GM19099 (cell line): ENCODE results near the gene TUT1.
A peak's percentile ranks its signal among the peaks of the same experiment; 100 is the strongest.

Experiments
- POLR2A ChIP-seq: IDR thresholded peaks from 3 replicates; pipeline ENCODE4 v1.6.1; 2011; ENCODE audit warnings: low read depth; ENCODE audit not compliant: insufficient read length; ENCODE audit errors: extremely low read depth

TUT1 gene

DNA sequence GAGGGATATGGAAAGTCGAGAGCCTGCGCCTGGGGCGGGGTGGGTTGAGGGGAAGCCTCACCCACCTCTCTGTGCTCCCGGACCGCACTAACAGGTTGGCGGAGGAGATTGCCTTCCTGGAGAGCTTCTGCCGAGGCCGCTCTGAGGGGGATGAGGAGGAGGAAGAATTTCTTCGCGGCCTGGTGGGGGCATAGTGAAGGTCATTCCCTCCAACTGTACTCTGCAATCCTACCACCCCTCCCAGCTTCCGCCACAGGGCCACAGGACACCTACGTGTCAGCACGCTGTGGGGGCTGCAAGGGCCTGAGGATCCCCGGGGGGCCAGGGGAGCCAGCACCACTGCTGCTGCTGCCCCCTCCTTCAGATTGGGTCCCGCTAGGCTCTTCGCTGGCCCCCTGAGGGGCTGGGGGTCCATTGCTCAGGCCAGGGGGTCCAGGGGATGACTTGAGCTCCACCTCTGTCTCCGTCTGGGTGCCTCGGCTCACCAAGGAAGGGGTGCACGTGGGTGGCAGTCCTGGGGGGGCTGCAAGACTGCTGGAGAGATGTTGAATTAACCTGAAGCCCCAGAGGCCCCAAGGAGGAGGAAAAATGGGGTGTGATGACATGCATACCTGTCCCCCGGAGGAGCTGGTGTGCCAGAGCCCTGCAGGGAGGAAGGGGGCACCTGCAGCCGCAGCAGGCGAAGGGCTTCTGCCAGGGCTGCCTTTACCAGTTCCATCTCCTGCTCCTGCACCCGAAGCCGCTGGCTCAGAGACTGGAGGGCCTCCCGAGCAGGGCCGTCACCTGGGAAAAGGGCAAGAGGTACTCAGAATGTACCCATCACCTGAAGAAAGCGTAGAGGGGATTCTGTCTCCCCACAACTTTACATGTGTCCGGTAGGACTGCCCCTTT is 19.7 kb upstream of the TUT1 start:
- no peak for TF ChIP-seq POLR2A

DNA sequence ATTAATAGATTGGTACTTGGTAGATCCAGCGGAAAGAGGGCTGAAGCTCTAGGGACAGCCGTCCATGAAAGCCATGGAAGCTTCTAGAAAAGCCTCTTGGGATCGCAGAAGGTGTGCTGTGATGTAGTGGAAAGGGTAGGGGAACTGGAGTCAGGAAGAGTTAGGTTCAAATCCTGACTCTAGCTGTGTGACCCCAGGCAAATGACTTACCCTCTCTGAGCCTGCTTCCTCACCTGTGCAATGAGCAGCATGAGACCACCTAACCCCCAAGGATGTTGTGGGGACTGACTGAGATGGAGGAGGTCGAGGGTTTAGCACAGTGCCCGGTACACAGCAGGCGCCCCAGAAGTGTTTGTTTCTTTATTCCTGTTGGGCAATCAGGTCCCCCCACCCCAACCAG is 19.1 kb upstream of the TUT1 start:
- TF ChIP-seq POLR2A, result no peak

DNA sequence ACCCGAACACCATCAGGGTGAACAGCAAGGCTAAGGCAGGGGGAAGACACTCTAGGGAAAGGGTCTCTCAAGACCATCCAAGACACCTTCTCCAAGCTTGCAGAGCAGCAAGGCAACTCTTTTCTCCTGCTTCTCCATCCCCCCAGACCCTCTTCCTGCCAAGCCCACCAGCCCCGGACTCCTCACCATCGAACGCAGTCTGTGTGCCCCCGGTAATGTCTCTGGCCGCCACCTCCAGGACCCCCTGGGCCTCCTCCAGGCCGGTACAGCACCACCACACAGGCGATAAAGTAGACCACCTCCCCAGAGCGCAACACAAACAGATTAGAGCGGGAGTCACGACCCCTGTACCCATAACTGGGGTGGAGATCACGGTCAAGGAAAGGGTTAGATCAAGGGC is 17.5 kb upstream of the TUT1 start:
- TF ChIP-seq POLR2A, result no peak

DNA sequence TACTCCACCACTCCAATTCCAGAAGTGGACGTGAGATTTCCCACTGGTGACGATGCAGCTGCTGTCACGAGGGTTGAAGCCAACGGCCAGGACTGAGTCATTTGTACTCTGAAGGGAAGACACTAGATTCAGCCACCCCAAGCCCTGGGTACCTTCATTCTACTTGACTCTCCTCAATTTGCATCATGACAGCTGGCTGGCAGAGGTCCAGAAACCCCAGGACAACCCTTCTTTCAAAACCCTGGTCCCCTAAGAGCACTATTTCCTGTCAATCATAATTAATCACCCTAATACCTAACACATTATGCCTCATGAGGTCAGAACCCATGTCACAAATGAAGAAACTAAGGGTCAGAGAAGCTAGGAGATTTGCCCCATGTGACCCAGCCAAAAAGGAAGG is 16.4 kb upstream of the TUT1 start:
- TF ChIP-seq POLR2A, result no peak

DNA sequence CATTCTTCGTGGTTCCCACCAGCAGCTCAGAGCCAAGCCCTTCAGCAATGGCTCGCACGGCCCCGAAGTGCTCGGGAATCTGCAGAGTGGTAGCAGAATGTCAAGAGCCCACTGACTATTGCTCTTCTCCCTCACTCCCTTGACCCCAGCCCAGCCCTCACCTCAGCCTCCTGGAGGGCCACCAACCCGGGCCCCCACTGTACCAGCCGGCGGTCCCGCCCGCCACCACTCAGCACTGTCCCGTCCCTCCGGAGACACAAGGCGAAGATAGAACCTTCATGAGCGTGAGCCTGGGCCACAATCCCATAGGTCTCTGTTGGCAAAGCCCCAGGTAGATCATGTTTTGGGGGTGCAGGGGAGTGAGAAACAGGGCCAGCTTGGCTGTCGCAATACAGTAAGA is 14.6 kb upstream of the TUT1 start:
- TF ChIP-seq POLR2A, result no peak

DNA sequence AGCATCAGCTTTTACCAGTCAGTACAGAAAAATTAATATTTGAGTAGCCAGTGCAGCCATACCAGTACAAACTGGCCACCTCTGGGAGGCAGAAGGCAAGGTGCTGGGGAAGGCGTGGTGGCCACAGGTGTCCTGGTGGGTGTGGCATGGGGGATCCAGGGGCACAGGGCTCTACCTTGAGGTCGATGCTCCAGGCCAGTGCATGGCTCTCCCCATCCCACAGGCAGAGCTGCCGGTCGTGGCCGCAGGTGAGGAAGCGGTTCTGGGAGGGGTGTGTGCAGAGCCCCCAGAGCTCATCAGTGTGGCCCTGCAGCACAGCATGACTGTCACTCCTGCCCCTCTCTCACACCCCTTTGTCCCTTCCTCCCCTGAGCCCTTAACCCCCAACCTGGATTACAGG is 14.1 kb upstream of the TUT1 start:
- no peak for TF ChIP-seq POLR2A

DNA sequence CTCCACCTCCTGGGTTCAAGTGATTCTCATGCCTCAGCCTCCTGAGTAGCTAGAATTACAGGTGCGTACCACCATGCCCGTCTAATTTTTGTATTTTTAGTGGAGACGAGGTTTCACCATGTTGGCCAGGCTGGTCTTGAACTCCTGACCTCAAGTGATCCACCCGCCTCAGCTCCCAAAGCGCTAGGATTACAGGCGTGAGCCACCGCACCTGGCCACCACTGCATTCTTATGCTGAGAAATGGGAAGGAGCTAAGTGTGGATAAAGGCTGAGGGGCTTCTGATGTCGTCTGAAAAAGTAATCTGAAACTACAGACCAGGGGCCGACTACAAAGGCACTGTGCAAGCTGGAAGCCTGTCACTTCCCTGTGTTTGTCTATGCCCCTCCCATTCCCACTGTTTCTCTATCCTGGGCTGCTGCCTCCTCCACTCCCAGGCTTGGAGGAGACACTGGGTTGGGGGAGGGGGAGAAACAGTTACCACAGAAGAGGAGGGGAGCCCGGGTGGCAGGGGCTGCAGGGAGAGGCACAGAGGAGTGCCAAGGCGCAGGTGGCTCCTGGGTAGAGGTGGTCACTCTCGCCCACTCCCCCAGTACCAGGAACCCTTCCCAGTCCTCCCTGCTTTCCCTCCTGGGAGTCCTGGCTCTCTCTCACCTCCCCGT is 13.3 kb upstream of the TUT1 start:
- TF ChIP-seq POLR2A, result no peak

DNA sequence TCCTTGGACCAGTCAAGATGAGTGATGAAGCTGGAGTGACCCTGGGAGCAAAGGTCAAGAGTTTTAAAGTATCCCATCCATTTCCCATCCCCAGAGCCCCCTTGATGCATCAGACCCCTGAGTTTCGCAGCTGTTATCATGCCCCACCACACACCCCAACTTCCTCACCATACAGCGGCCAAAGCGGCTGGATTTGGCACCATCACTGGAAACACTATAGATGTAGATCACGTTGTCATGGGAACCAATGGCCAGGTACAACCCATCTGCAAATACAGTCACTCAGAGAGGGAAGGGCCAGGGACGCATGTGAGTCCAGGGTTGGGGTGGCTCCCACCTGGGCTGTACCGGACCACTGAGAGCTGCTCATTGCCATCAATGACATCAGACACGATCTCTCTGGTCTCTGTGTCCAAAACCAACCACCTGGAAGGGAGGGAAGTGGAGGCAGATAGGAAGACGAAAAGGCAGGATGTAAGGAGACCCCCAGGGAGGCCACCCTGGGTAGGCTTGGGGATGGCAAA is 12.5 kb upstream of the TUT1 start:
- no peak for TF ChIP-seq POLR2A

DNA sequence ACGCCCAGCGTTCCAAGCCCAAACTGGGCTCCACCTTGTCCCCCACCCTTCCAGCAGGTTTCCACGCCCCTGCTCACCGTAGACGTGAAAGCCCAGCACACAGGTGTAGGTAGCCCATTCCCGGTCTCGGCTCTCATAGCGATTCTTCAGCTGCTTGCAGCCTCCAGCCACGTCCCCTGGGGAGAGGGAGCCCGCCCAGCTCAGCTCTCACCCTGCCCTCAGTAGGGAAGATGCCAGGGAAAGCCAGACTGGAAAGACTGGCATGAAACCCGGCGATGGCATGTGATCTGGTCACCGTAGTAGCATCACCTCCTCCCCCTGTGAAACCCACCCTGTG is 11.7 kb upstream of the TUT1 start:
- no peak for TF ChIP-seq POLR2A

DNA sequence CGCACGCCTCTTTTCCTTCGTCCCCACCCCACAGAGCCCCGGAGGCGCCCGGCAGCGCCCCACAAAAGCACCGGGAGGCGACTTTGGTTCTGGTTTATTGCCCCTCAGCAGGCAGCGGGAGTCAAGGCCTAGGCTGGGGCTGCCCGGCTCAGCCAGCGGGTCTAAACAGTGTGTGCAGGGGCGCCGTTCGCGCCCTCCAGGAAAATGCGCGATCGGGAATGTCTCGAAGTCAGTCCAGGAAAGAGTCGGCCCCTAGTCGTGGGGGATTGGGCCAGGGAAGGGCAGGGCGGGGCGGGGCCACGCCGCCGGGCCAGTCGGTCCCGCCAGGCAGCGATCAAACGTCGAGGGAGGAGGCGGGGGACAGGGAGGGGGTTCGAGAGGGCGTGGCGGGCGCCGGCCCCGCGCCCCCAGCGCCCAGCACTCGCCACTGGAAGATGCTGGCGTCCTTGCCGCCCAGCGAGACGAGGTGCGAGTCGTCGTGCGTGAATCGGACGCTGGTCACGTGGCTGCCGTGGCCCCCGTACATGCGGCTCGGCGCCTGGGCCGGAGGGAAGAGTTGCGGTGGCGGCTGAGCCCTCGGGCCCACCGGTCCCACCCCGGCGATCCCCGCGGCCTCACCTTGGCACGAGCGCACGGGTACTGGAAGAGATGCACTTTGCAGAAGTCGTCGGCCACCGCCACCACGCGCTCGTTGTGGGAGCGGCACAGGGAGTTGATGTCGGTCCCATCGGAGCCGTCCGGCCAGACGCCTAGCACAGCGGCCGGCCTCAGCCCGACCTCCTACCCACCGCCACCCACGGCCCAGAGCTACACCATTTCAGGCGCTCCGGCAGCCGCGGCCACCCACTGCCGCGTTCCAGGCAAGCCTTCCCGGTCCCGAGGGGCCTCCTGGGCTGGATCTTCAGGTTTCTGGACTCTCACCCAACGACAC is 11.1 kb upstream of the TUT1 start:
- peak; percentile 32 for TF ChIP-seq POLR2A

DNA sequence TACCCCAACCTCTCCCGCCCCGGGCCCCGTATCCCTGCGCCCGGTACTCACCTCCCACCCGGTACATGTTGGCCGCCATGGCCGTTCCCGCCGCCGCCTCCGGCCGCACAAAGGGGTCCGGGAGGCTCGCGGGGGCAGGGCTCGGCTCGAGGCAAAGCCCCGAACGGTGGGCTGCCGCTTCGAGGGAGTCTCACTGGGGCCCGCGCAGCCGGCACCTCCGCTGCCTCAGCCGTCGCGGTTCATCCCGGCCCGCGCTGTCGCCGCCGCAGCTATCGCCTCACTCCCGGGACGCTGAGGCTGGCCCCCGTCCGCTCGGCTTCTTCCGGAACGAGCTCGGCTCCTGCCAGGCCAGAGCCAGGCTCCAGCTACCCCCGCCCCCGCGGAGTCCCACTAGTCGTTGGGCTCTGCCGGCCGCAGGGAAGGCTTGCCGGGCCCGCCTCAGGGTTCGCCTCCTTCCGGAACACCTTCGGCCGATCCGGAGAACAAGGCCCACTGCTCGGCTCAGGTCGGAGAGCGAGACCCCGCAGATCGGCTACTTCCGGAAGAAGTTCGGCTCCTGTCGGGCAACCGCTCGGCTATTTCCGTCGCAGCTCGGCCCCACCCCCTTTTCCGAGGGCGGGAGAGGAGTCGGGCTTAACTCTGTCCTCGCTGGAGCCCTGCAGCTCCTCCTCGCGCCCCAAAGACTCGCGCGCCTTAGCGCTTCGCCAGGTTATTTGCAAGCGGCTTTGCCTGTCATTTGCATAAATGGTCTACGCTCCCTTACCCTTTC is 10.2 kb upstream of the TUT1 start, which contains the start of gene MTA2:
Gene MTA2 (minus strand): TSS at position 494 of the 769 bp plus-strand sequence. CDS start 415 bp downstream, at position 79.
- TF ChIP-seq POLR2A, result peak; percentile 69

DNA sequence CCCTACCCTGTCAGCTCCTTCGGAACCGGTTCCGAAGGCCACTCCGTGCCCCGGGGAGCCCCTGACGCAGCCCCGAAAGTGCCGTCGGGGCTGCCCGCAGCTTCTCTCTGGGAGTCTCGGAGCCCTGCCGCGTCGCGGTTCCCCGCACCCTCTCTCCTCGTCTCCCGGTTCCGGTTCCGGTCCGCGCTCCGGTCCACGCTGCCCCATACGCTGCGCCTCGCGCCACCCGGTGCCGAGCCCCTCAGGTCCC is 9.7 kb upstream of the TUT1 start:
- TF ChIP-seq POLR2A, result no peak

DNA sequence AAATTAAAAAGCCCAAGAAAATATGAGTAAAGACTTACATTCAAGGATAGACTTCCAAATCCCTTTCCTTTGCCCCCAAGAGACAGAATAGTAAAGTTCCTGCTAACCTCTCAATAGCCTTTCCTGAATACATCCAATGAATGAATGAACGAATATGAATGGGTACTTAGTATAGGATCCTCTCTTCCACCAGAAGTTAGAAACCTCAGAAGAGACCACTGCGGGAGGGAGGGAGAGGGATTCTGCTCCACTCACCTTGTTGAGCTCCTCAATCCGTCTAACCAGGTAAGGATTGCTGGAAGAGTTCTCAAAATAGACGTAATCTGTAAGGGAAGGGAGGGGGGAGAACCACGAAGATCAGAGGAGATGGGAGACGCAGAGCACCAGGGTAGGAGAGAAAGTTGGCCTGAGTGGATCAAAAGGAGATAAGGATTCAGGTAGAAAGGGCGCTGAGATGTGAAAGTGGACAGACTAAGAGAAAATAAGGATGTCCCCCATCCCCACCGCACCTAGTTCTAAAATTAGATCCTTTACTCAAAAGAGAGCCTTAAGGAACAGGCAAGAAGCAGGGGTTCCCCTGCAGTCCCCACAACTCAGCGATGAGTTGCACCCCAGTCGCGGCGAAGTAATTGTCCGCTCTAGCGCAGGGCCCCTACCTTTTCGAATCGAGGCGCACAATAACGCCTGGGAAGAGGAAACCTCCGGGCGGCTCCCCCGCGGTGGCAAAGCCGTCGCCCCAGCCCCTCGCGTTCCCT is 9.2 kb upstream of the TUT1 start:
- no peak for TF ChIP-seq POLR2A

DNA sequence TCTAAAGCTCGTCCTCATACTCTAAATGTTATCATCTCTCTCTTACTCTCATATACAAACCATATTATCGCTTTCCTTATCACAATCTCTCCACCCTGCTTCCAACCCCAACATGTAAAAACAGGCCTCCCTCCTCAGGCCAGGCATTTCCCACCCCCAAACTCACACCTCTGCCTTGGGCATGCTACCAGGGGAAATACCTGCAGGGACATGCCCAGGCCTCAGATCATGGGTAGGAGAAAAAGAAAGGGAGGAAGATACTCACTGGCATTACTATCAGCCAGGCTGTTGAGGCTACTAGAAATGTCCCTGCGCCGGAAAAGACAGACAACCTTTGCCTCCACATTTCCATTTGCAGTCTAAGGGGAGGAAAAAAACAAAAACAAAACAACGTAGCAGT is 8.6 kb upstream of the TUT1 start:
- no peak for TF ChIP-seq POLR2A
